ENCODE data around the gene EEPD1.

GRCh38 chr7:36296284-36296683, 143.2 kb downstream of the EEPD1 start:
- TF ChIP-seq, protein P1, sequence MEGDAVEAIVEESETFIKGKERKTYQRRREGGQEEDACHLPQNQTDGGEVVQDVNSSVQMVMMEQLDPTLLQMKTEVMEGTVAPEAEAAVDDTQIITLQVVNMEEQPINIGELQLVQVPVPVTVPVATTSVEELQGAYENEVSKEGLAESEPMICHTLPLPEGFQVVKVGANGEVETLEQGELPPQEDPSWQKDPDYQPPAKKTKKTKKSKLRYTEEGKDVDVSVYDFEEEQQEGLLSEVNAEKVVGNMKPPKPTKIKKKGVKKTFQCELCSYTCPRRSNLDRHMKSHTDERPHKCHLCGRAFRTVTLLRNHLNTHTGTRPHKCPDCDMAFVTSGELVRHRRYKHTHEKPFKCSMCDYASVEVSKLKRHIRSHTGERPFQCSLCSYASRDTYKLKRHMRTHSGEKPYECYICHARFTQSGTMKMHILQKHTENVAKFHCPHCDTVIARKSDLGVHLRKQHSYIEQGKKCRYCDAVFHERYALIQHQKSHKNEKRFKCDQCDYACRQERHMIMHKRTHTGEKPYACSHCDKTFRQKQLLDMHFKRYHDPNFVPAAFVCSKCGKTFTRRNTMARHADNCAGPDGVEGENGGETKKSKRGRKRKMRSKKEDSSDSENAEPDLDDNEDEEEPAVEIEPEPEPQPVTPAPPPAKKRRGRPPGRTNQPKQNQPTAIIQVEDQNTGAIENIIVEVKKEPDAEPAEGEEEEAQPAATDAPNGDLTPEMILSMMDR (IDR thresholded peaks at IDR 0.05), result no peak
- TF ChIP-seq EZH2 (IDR thresholded peaks at IDR 0.05), result no peak

Data from neural progenitor cell (in vitro differentiated cells).